Measurements from ENCODE around the gene MOCOS. TPM values are rescaled to one million over a fixed set of nuclear protein-coding genes. Genes with fewer than 3 reads are reported as not detected.

MOCOS gene, protein sequence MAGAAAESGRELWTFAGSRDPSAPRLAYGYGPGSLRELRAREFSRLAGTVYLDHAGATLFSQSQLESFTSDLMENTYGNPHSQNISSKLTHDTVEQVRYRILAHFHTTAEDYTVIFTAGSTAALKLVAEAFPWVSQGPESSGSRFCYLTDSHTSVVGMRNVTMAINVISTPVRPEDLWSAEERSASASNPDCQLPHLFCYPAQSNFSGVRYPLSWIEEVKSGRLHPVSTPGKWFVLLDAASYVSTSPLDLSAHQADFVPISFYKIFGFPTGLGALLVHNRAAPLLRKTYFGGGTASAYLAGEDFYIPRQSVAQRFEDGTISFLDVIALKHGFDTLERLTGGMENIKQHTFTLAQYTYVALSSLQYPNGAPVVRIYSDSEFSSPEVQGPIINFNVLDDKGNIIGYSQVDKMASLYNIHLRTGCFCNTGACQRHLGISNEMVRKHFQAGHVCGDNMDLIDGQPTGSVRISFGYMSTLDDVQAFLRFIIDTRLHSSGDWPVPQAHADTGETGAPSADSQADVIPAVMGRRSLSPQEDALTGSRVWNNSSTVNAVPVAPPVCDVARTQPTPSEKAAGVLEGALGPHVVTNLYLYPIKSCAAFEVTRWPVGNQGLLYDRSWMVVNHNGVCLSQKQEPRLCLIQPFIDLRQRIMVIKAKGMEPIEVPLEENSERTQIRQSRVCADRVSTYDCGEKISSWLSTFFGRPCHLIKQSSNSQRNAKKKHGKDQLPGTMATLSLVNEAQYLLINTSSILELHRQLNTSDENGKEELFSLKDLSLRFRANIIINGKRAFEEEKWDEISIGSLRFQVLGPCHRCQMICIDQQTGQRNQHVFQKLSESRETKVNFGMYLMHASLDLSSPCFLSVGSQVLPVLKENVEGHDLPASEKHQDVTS
- total RNA-seq, result 1 to 10 TPM; 2.6 to 5.7 (median 4.4) TPM

DNA sequence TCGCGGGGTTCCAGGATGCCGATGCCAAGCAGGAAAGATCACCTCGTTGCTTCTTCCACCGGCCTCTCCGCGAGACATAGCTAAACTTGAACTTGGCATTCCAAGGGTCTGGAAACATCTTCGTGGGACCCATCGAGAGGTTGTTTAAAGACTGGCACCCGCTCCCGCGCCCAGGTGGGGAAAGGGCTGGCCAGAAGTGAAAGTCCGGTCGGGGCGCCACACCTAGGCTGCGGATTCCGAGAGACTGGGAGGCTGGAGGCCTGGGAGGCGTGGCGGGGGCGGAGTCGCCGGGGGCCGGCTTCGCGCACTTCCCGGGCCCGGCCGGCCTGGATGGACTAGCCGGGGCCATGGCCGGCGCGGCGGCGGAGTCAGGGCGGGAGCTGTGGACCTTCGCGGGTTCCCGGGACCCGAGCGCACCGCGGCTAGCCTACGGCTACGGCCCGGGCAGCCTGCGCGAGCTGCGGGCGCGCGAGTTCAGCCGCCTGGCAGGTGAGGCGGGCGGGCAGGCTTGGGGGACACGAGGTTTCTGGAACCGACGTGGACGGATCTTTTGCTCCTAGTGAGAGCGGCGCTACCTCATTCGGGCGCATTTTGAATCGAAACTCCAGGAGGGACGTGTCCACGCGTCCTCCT lies at the start of gene MOCOS:
Gene MOCOS (plus strand): TSS at position 305 of the 633 bp plus-strand sequence. CDS start 43 bp downstream, at position 348.
- Histone ChIP-seq H3K9me3 (no peaks in the 10 kb centered on the region), H3K27ac (peak within 1 kb of the TSS; percentile 32 to 78 (median 77)), H3K27me3 (no peaks in the 10 kb centered on the region), H3K4me1 (peaks cover 9 to 17% (median 13%) of the 10 kb centered on the region in 4 donors), H3K4me3 (peak within 1 kb of the TSS; percentile 45 to 75 (median 66)), H3K36me3 (no peaks in the 10 kb centered on the region)
- in situ Hi-C loops (cut with MboI; ENCODE audit: low pct_ligation_motif_present in 1 of 4, low pct_unique_long_range_greater_than_20kb in 1 of 4, low sequenced_read_pairs in 3 of 4), result no loop called here
- peak; percentile 90 for DNase-seq
- WGBS, 2 donors (ENCODE audit: low coverage in 1 of 2), result 0% methylated on average over 26 of the region's 66 CpGs; no CpG with 5 or more reads in 1 of the 2 donors
- TF ChIP-seq, protein P1, sequence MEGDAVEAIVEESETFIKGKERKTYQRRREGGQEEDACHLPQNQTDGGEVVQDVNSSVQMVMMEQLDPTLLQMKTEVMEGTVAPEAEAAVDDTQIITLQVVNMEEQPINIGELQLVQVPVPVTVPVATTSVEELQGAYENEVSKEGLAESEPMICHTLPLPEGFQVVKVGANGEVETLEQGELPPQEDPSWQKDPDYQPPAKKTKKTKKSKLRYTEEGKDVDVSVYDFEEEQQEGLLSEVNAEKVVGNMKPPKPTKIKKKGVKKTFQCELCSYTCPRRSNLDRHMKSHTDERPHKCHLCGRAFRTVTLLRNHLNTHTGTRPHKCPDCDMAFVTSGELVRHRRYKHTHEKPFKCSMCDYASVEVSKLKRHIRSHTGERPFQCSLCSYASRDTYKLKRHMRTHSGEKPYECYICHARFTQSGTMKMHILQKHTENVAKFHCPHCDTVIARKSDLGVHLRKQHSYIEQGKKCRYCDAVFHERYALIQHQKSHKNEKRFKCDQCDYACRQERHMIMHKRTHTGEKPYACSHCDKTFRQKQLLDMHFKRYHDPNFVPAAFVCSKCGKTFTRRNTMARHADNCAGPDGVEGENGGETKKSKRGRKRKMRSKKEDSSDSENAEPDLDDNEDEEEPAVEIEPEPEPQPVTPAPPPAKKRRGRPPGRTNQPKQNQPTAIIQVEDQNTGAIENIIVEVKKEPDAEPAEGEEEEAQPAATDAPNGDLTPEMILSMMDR (IDR thresholded peaks at IDR 0.05), result no peak
- TF ChIP-seq POLR2AphosphoS5 (IDR thresholded peaks at IDR 0.05) (peak in 2 of 3 donors; percentile 48 to 56), POLR2A (IDR thresholded peaks at IDR 0.05) (peak; percentile 75), EP300 (IDR thresholded peaks at IDR 0.05; ENCODE audit: low read depth) (no peak)
- intact Hi-C loops (cut with DNase I; ENCODE audit: low total_unique reads), result no loop called here

DNA sequence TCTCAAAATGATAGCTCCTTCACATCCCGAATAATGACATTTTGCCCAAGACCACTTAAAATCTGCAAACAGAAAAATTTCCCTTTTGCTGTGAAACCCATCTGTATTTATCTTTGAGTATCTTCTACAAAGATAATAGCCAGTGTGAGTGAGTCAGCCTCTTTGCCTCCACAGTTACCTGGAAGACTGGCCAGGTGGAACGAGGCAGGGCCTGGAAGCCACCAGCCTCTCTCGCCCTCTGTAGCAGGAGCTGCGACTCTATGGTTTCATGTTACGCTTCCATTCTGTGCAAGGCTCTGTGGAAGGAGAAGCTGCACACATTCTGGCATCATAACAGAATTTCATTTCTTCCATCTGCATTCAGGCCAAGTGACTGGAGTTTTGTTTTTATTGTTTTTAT lies 48.1 kb upstream of the MOCOS start:
- in situ Hi-C loops (cut with MboI; ENCODE audit: low pct_ligation_motif_present in 1 of 4, low pct_unique_long_range_greater_than_20kb in 1 of 4, low sequenced_read_pairs in 3 of 4) (no loop called here), intact Hi-C loops (cut with DNase I; ENCODE audit: low total_unique reads) (no loop called here)
- H3K9me3 ChIP-seq, result no peaks in the 10 kb centered on the region
- H3K4me1 ChIP-seq, result no peaks in the 10 kb centered on the region
- peaks cover 0 to 74% (median 26%) of the 10 kb centered on the region in 4 donors for H3K36me3 ChIP-seq
- TF ChIP-seq POLR2A (IDR thresholded peaks at IDR 0.05) (no peak), POLR2AphosphoS5 (IDR thresholded peaks at IDR 0.05) (no peak), EP300 (IDR thresholded peaks at IDR 0.05; ENCODE audit: low read depth) (no peak)
- TF ChIP-seq, protein P1 (IDR thresholded peaks at IDR 0.05), result no peak
- H3K27me3 ChIP-seq, result no peaks in the 10 kb centered on the region
- no peak for DNase-seq
- no peak overlapping the region for H3K4me3 ChIP-seq
- whole genome bisulfite sequencing, 2 donors (ENCODE audit: low coverage in 1 of 2), result 96 to 100% methylated on average over 2 to 5 of the region's 5 CpGs
- no peak overlapping the region for H3K27ac ChIP-seq

DNA sequence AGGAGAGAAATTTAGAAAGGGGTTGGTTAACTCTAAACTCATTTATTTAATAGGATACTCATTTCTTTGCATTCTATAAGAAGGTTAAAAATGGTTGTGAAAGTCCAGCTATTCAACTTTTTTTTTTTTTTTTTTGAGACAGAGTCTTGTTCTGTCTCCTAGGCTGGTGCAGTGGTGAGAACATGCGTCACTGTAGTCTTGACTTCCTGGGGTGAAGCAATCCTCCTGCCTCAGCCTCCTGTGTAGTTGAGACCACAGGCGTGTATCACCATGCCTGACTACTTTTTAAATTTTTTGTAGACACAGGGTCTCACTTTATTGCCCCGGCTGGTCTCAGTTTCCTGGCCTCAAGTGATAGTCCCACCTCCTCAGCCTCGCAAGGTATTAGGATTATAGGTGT lies 45.7 kb upstream of the MOCOS start:
- H3K27ac ChIP-seq, result no peak overlapping the region
- H3K27me3 ChIP-seq, result no peaks in the 10 kb centered on the region
- H3K4me3 ChIP-seq, result no peak overlapping the region
- H3K36me3 ChIP-seq, result peaks cover 0 to 92% (median 38%) of the 10 kb centered on the region in 4 donors
- no peaks in the 10 kb centered on the region for H3K4me1 ChIP-seq
- TF ChIP-seq EP300 (IDR thresholded peaks at IDR 0.05; ENCODE audit: low read depth), result no peak
- no peak for TF ChIP-seq POLR2AphosphoS5 (IDR thresholded peaks at IDR 0.05)
- TF ChIP-seq, protein P1 (IDR thresholded peaks at IDR 0.05), result no peak
- H3K9me3 ChIP-seq, result no peaks in the 10 kb centered on the region
- DNase-seq, result no peak
- WGBS, 2 donors (ENCODE audit: low coverage in 1 of 2), result 91 to 100% methylated on average over 2 to 4 of the region's 4 CpGs
- intact Hi-C loops (cut with DNase I; ENCODE audit: low total_unique reads), result no loop called here
- in situ Hi-C loops (cut with MboI; ENCODE audit: low pct_ligation_motif_present in 1 of 4, low pct_unique_long_range_greater_than_20kb in 1 of 4, low sequenced_read_pairs in 3 of 4), result no loop called here

DNA sequence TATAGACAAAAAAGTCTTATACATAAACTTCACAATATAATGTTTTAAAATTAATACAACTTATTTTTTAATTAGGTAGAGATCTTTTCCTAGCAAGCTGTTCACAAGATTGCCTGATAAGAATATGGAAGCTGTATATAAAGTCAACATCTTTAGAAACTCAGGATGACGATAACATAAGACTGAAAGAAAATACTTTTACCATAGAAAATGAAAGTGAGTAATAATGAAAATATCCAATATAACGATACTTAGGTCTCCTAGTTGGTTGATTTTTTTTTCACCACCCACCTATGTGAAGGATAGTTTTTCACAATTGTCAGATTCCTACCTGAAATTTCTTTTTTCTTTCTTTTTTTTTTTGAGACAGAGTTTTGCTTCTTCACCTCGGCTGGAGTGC lies 44.5 kb upstream of the MOCOS start:
- DNase-seq, result no peak
- Histone ChIP-seq H3K27me3 (no peaks in the 10 kb centered on the region), H3K4me3 (no peak overlapping the region), H3K9me3 (no peaks in the 10 kb centered on the region), H3K4me1 (no peaks in the 10 kb centered on the region), H3K27ac (no peak overlapping the region), H3K36me3 (peaks cover 0 to 86% (median 37%) of the 10 kb centered on the region in 4 donors)
- TF ChIP-seq POLR2A (IDR thresholded peaks at IDR 0.05) (no peak), POLR2AphosphoS5 (IDR thresholded peaks at IDR 0.05) (no peak), EP300 (IDR thresholded peaks at IDR 0.05; ENCODE audit: low read depth) (no peak)
- TF ChIP-seq, protein P1 (IDR thresholded peaks at IDR 0.05), result no peak
- 81 to 96% methylated on average over 3 of the region's 3 CpGs for WGBS, 2 donors (ENCODE audit: low coverage in 1 of 2)
- intact Hi-C loops (cut with DNase I; ENCODE audit: low total_unique reads), result no loop called here
- in situ Hi-C loops (cut with MboI; ENCODE audit: low pct_ligation_motif_present in 1 of 4, low pct_unique_long_range_greater_than_20kb in 1 of 4, low sequenced_read_pairs in 3 of 4), result no loop called here

All from transverse colon (tissue), 4 donors.